ENCODE measurements around the gene PEDS1.
"Not testable (repeated sequence)": the region's sequence is repeated elsewhere in the genome, so short reads cannot be mapped to it uniquely, and the experiment has no call there.

PEDS1 gene

DNA sequence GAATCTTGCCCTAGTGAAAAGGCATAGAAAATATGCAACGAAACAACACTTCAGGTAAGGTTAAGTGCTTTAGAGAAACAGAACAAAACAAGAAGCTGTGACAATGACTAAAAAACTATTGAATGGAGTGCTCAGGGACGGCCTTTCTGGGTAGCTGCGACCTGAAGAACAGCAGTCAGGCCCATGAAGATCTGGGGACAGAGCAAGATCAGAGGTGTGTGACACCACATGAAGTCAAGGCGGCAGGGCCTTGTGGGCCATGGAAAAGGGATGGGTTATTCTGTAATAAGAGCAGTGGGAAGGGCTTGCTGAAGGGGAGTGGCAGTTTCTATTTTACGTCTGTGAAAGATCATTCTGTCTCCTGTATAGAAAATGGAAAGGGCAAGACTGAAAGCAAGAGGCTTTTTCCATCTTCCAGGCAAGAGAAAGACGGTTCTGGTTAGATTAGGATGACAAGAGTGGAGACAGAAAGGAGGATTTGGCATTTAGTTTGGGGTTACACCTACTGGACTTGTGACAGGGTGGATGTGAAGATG is 45.7 kb downstream of the PEDS1 start (continued):
- TF ChIP-seq ZNF610 (tag by site-specific recombination; IDR thresholded peaks at IDR 0.05; ENCODE audit: borderline replicate concordance) (no peak), ZNF10 (tag by site-specific recombination; IDR thresholded peaks at IDR 0.05) (no peak)

DNA sequence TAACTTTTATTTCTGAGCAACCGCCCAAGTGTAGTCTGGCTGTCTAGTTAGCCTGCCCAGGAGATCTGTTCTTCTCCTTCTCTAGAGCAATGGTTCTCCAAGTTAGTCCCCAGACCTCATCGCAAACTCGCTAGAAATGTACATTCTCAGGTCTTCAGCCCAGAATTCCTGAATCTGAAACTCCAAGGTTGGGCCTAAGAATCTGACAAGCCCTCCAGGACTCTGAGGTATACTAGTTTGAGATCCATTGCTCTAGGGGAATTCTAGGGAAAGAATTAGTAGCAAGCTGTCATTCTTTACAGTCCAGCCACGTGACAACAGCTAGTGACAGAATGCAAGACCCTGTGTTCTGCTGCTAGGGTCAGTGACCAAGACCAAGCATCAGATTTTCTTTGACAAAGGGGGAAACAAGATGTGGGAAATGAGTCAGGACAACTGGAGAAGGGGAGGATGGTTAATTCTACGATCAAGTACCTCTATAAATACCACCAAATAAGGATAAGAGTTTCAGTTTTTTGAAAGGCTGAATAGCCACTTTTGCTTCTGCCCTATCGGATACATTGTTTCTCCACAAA is 46.4 kb downstream of the PEDS1 start:
- POLR2A ChIA-PET: interaction anchor here (0.6 to 2.1 kb wide), 5 partner anchors 9 to 118 kb away, joined by 3 to 12 read pairs (median 5); no protein-coding TSS in a partner anchor
- H3K36me3 ChIP-seq (ENCODE audit: control insufficient read depth in 2 of 2, insufficient read depth in 1 of 2, low read length in 2 of 2): peaks cover 0 to 26% of the 10 kb centered on the region in 2 experiments; a peak in 2 of 3 replicates
- no peak for TF ChIP-seq GLI2 (tag by site-specific recombination; IDR thresholded peaks at IDR 0.05; ENCODE audit: borderline replicate concordance, low read depth)
- TF ChIP-seq ZNF221 (tag by site-specific recombination; IDR thresholded peaks at IDR 0.05; ENCODE audit: borderline replicate concordance): no peak
- TF ChIP-seq ZSCAN30 (tag by site-specific recombination; IDR thresholded peaks at IDR 0.05): no peak
- H3K9me3 ChIP-seq (ENCODE audit: control insufficient read depth, insufficient read depth, low read depth, low read length): no peaks in the 10 kb centered on the region
- H3K4me3 ChIP-seq (ENCODE audit: low read depth, low read length): no peak overlapping the region
- H3K4me1 ChIP-seq (ENCODE audit: control insufficient read depth, insufficient read depth, low read length): peaks cover 7% of the 10 kb centered on the region; the same call in 1 of the 2 replicates
- no peak overlapping the region for H3K27ac ChIP-seq (ENCODE audit: extremely low read depth, low read depth, low read length)
- CTCF ChIA-PET: interaction anchor here (0.6 to 1.9 kb wide), 4 partner anchors 16 to 128 kb away, joined by 3 to 5 read pairs (median 4); no protein-coding TSS in a partner anchor

DNA sequence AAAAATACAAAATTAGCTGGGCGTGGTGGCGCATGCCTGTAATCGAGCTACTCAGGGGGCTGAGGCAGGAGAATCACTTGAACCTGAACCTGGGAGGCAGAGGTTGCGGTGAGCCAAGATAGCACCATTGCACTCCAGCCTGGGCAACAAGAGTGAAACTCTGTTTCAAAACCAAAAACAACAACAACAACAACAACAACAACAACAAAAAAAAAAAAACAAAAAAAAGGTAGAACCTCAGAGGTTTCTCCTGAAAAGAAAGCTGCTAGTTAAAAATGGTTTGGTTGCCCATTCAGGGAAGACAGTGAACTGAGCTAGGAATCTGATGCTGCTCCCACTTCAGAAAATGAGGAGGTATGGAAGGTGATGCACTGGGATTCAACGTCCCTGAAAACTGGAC is 46.9 kb downstream of the PEDS1 start:
- H3K27ac ChIP-seq (ENCODE audit: extremely low read depth, low read depth, low read length); H3K4me1 ChIP-seq (ENCODE audit: control insufficient read depth, insufficient read depth, low read length); H3K4me3 ChIP-seq (ENCODE audit: low read depth, low read length); H3K9me3 ChIP-seq (ENCODE audit: control insufficient read depth, insufficient read depth, low read depth, low read length): not testable (repeated sequence)
- CTCF ChIA-PET: interaction anchor here (0.6 to 1.9 kb wide), 7 partner anchors 9 to 127 kb away, joined by 3 to 6 read pairs (median 4); no protein-coding TSS in a partner anchor
- peaks cover 0 to 29% of the 10 kb centered on the region in 2 experiments; a peak in 2 of 3 replicates for H3K36me3 ChIP-seq (ENCODE audit: control insufficient read depth in 2 of 2, insufficient read depth in 1 of 2, low read length in 2 of 2)
- POLR2A ChIA-PET: interaction anchor here (0.6 to 2.1 kb wide), 6 partner anchors 9 to 118 kb away, joined by 3 to 12 read pairs (median 4); no protein-coding TSS in a partner anchor
